Measurements from ENCODE around the gene RASGRF2.

DNA sequence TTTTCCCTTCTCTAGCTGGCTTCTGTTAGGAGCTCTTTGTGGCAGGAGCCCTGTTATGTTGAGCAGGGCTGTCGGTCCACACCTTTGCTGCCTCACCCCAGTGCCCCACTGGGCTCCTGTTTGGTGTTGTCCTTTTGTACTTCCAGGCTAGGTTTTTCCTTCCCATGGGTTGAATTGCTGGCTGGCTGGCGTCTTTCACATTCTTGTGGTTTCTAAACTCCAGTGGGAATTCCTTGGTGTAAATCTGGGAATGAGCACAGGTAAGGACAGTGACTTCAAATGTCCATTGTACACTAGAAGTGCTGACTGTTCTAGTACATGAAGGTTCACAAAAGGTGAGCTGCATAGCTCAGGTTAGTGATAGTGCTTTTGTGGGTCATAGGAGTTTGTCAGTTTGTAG lies 30.4 kb downstream of the RASGRF2 start:
- TF ChIP-seq, protein P1, sequence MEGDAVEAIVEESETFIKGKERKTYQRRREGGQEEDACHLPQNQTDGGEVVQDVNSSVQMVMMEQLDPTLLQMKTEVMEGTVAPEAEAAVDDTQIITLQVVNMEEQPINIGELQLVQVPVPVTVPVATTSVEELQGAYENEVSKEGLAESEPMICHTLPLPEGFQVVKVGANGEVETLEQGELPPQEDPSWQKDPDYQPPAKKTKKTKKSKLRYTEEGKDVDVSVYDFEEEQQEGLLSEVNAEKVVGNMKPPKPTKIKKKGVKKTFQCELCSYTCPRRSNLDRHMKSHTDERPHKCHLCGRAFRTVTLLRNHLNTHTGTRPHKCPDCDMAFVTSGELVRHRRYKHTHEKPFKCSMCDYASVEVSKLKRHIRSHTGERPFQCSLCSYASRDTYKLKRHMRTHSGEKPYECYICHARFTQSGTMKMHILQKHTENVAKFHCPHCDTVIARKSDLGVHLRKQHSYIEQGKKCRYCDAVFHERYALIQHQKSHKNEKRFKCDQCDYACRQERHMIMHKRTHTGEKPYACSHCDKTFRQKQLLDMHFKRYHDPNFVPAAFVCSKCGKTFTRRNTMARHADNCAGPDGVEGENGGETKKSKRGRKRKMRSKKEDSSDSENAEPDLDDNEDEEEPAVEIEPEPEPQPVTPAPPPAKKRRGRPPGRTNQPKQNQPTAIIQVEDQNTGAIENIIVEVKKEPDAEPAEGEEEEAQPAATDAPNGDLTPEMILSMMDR (IDR thresholded peaks at IDR 0.05; ENCODE audit: low read depth, low read length, poor library complexity, severe bottlenecking): no peak
- TF ChIP-seq EZH2phosphoT487 (IDR thresholded peaks at IDR 0.05; ENCODE audit: borderline replicate concordance, low read length): no peak
